Epithelial cell of prostate (primary cell): Measurements from ENCODE around the gene SPRR2D.
"Not testable (repeated sequence)": the region's sequence is repeated elsewhere in the genome, so short reads cannot be mapped to it uniquely, and the experiment has no call there.

Experiments used
- DNase-seq: peaks from one replicate; pipeline ENCODE4 v3.0.0-alpha.2; 2011; ENCODE audit warnings: low read depth, low spot score
- H3K27ac ChIP-seq: fragments of 450-650 bp; 2 replicates; pipeline ENCODE4 v1.5.1; 2017; ENCODE audit warnings: mild to moderate bottlenecking

The SPRR2D gene

DNA sequence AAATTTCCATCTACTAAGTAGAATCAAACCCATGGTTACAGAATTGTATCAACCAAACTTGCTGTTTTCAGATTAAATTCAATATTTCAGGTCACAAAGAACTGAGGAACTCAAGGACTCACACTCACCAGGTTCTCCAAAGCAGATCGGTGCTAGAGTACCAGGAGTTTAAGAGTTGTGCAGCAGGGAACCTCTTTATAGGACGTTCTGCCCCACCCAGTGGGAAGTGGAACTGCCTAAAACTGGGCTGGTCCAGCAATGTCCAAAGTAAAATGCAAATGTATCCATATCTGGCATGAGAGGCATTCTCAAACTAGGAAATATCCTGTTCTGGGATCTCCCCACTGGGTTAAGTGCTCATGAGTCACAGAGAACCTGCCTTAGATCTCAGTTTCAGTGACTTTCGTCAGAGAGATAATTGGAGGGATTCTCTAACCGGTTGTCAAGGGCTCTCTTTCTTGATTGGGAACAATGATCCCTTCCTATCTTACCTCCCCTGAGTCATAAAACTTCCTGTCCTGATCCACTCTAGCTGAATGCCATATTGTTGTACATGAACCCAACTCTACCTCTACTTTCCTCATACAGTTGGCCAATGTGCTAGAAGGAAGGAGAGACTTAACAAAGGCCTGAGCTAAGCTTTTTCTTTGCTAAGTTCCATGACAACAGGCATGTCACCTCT is at the start of gene SPRR2D:
TSS of gene SPRR2D (minus strand) at position 171 of the 682 bp plus-strand sequence. CDS start 774 bp downstream, outside the sequence.
- H3K27ac ChIP-seq = peak within 1 kb of the TSS; percentile 46
- DNase-seq = no peak

- DNase-seq = no peak
- H3K27ac ChIP-seq = no peak overlapping the region
Measured at GRCh38 chr1:153087652-153088051, 46.7 kb upstream of the SPRR2D start.

DNA sequence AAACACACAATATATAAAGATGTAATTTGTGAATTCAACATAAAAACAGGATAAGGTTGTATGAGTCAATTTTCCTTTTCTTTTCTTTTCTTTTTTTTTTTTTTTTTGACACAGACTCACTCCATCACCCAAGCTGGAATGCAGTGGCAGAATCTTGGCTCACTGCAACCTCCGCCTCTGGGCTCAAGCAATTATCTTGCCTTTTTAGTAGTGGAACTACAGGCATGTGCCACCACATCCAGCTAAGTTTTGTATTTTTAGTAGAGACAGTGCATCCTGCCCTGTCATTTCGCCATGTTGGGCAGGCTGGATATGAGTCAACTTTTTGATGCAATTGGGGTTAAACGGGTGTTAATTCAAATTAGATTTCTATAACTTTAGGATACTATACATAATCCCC is 40.8 kb upstream of the SPRR2D start:
- H3K27ac ChIP-seq = no peak overlapping the region
- no peak for DNase-seq

DNA sequence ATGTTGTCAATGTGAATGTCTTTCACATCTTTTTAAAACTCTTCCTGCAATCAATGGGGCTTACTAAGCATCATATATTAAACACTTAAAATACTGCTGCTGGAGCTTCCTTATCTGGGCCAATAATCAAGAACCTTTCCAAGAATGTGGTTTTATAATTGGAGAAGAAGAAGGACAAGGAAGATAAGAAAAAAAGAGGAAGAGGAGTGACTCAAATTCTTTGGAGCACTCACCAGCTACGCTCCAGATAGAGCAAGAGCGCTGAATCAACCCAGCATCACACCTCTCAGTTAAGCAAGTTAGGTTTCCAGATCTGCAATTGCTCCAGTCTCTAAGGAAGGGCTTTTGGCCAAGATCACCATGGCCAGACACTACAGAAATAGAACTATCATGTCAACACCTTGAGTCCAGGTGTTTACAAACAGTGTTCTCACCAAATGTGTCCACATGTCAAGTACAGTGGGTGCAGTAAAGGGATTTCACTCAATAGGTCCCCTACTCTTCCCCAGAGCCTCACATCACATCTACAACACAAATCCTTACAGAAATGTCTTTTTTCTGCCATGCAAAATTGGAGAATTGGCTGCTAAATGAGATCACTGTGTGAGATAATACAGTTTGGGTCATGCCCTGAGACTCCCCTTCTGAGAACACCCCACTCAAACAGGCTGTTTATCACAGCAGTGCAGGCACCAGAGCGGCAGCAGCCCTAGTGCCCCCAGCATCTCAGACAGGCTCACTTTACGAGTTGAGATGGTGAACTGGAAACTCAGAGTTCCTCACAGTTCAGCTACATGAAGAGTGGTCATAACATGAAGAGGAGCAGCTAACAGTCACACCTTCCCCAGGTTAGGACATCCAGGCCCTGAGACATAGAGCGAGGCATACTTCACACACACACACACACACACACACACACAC is 32.1 kb upstream of the SPRR2D start:
- no peak for DNase-seq
- H3K27ac ChIP-seq = no peak overlapping the region

- DNase-seq = no peak
- H3K27ac ChIP-seq = no peak within 1 kb of the TSS
Measured at GRCh38 chr1:153071511-153071910, 30.6 kb upstream of the SPRR2D start, which contains the start of gene SPRR2B. Gene SPRR2B, minus strand, starts transcription at chr1:153071611. Its CDS starts 772 bp downstream, at chr1:153070839.

DNA sequence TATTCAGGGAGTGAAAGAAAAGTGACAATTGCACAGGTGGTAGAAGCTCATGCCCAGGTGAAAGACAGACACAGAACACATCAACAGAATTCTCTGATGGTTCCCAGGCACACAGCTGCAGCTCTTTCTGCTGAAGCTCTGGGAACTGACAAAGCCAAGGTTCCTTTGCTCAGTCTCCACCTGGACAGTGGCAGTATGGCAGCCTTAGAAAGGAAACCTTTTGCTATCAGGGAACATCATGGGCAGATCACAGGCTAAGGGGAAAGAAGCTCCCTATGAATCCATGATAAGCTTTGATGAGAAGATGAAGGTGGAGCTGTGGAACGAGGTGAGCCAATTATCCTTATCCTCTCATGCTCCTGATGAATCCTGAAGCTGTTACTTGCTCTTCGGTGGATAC is 29.3 kb upstream of the SPRR2D start:
- no peak overlapping the region for H3K27ac ChIP-seq
- no peak for DNase-seq

DNA sequence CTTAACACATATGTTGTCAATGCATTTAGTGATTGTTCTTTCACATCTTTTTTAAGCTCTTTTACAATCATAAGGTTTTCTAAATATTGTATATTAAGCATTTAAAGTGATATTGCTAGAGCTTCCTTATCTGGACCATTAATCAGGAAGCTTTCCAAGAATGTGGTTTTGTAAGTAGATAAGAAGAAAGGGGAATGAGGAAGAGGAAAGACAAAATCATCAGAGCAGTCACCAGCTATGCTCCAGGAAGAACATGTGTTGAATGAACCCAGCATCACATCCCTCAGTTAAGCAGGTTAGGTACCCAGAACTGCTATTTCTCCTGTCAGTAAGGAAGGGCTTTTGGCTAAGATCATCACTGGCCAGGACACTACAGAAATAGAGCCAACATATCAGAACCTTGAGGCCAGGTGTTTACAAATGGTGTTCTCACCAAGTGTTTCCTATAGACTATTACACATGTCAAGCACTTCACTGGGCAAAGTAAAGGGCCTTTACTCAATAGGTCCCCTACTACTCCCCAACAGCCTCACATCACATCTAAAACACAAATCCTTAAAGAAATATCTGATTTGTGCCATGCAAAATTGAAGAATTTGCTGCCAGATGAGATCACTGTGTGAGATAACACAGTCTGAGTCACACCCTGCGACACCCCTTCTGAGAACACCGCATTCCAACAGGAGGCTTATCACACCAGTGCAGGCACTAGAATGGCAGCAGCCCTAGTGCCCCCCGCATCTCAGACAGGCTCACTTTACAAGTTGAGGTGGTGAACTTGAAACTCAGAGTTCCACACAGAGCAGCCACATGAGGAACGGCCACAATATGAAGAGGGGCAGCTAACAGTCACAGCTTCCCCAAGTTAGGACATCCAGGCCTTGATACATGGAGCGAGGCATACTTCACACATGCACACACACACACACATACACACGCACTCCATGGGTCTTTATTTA is 18.2 kb upstream of the SPRR2D start:
- H3K27ac ChIP-seq = no peak overlapping the region
- DNase-seq = no peak

GRCh38 chr1:153058154-153058553 is 17.2 kb upstream of the SPRR2D start:
- H3K27ac ChIP-seq = peak overlapping the region; percentile 28
- DNase-seq = no peak

- H3K27ac ChIP-seq = peak within 1 kb of the TSS; percentile 28
- DNase-seq = no peak
Measured at GRCh38 chr1:153057375-153057774, 16.5 kb upstream of the SPRR2D start, which contains the start of gene SPRR2A. Gene SPRR2A, minus strand, starts transcription at chr1:153057512. Its CDS starts 777 bp downstream, at chr1:153056735.

DNA sequence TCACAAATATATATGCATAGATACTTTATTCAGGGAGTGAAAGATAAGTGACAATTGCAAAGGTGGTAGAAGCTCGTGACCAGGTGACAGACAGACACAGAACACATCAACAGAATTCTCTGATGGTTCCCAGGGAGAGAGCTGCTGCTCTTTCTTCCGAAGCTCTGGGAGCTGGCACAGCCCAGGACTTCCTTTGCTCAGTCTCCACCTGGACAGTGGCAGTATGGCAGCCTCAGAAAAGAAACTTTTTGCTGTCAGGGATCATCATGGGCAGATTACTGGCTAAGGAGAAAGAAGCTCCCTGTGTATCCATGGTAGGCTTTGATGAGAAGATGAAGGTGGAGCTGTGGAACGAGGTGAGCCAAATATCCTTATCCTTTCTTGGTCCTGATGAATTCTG is 15.2 kb upstream of the SPRR2D start:
- DNase-seq, H3K27ac ChIP-seq: not testable (repeated sequence)

DNA sequence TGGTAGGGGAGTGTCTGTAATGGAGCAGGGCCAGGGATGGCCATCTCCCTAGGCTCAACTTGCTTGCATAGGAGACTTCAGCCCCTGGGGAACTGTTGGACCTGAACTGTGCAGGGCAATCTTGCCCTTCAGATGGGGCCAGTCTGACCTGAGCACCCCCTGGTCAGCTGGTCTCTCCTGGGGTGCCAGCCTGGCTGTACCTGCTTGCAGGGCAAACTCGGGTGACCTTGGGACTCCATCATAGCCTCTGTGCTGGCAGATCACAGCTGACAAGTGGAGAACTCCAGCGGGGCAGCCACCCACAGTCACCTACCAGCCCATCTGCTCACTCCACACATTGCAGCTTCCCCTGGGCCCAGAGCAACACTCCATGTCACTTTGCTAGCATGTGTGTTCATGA is 8.3 kb upstream of the SPRR2D start:
- DNase-seq = no peak
- no peak overlapping the region for H3K27ac ChIP-seq

DNA sequence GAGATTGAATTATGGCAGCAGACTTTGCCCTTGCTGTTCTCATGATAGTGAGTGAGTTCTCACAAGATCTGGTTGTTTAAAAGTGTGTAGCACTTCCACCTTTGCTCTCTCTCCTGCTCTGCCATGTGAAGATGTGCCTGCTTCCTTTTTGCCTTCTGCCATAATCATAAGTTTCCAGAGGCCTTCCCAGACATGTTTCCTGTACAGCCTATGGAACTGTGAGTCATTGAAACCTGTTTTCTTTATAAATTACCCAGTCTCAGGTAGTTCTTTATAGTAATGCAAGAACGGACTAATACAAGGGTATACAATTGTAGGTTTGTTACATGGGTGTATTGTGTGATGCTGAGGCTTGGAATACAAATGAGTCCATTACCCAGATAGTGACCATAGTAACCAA is 5.7 kb downstream of the SPRR2D start:
- H3K27ac ChIP-seq = peak overlapping the region; percentile 78

GRCh38 chr1:153032677-153033308 is 8.1 kb downstream of the SPRR2D start:
- peak overlapping the region; percentile 78 for H3K27ac ChIP-seq
- peak; percentile 91 for DNase-seq

More for the DNA sequence above, 5.7 kb downstream of the SPRR2D start:
- no peak for DNase-seq

DNA sequence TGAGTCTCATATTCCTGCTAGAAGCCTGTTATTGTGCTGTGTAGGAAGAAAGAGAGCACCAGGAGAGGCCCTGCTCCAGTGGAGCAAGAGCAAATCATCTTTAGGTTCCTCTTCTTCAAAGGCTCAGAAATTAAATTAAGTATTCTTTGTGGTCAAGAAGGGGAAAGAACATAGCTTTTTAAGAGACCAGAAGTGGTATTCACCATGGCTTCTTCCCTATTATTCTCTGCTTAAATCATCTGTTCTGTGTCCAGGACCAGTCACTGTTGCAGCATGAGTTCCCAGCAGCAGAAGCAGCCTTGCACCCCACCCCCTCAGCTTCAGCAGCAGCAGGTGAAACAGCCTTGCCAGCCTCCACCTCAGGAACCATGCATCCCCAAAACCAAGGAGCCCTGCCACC is 8.8 kb downstream of the SPRR2D start:
- DNase-seq = no peak
- peak overlapping the region; percentile 78 for H3K27ac ChIP-seq

- peak within 1 kb of the TSS; percentile 78 for H3K27ac ChIP-seq
- DNase-seq = peak; percentile 82
Measured at GRCh38 chr1:153030895-153031294, 10.0 kb downstream of the SPRR2D start, which contains the start of gene SPRR1B. Gene SPRR1B, plus strand, starts transcription at chr1:153031203. Its CDS starts 1,143 bp downstream, at chr1:153032346.

GRCh38 chr1:153028766-153029165 is 12.2 kb downstream of the SPRR2D start:
- no peak overlapping the region for H3K27ac ChIP-seq
- no peak for DNase-seq

GRCh38 chr1:153025797-153026196 is 15.1 kb downstream of the SPRR2D start:
- peak overlapping the region; percentile 31 for H3K27ac ChIP-seq
- DNase-seq = peak; percentile 49

DNA sequence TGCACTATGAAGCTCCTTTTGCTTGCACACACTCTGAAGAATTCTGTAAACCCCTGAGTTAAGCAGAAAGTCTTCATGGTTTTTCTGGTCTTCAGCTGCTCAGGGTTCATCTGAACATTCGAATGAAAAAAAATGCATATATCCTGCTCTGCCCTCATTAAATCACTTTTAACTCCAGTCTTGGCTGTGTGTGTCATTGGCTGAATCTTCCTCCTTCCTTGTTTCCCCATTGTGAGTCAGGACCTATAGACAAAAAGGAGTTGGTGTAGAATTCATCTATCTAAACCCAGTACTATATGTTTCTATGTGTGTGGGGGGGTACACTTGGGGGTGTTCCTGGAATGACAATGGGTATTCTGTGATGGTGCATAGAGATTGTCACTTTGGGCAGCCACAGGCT is 16.5 kb downstream of the SPRR2D start:
- no peak for DNase-seq
- peak overlapping the region; percentile 31 for H3K27ac ChIP-seq

GRCh38 chr1:153023109-153023508 is 17.8 kb downstream of the SPRR2D start:
- H3K27ac ChIP-seq = no peak overlapping the region
- DNase-seq = no peak
